Left forelimb (tissue), 1 donor: Measurements from ENCODE around the gene PHIP.

Experiments
- DNase-seq: peaks from one replicate; pipeline ENCODE4 v3.0.0-alpha.2; 2018; ENCODE audit warnings: low spot score

PHIP gene

GRCh38 chr6:79070206-79070825 lies 7.7 kb downstream of the PHIP start:
- no peak for DNase-seq

- DNase-seq: no peak
These were observed 11.2 kb downstream of the PHIP start for GRCh38 chr6:79066828-79067227.

GRCh38 chr6:79066330-79066729 lies 11.7 kb downstream of the PHIP start:
- DNase-seq: no peak

- DNase-seq: no peak
These were observed 12.8 kb downstream of the PHIP start for GRCh38 chr6:79065232-79065631.

- no peak for DNase-seq
These were observed 13.4 kb downstream of the PHIP start for GRCh38 chr6:79064635-79065034.

GRCh38 chr6:79062708-79063107 lies 15.3 kb downstream of the PHIP start:
- DNase-seq: no peak

- DNase-seq: no peak
These were observed 20.3 kb downstream of the PHIP start for GRCh38 chr6:79057746-79058145.

- no peak for DNase-seq
These were observed 21.8 kb downstream of the PHIP start for GRCh38 chr6:79056226-79056625.

GRCh38 chr6:79048611-79049010 lies 29.4 kb downstream of the PHIP start:
- DNase-seq: no peak

- DNase-seq: no peak
These were observed 31.0 kb downstream of the PHIP start for GRCh38 chr6:79047072-79047471.

- DNase-seq: no peak
These were observed 32.1 kb downstream of the PHIP start for GRCh38 chr6:79045966-79046365.

GRCh38 chr6:79042799-79043126 lies 35.3 kb downstream of the PHIP start:
- no peak for DNase-seq

- DNase-seq: no peak
These were observed 35.8 kb downstream of the PHIP start for GRCh38 chr6:79042088-79042798.

- DNase-seq: no peak
These were observed 38.0 kb downstream of the PHIP start for GRCh38 chr6:79040083-79040482.

- DNase-seq: no peak
These were observed 40.0 kb downstream of the PHIP start for GRCh38 chr6:79038061-79038460.

GRCh38 chr6:79034865-79035264 lies 43.2 kb downstream of the PHIP start:
- DNase-seq: no peak

GRCh38 chr6:79033279-79033678 lies 44.8 kb downstream of the PHIP start:
- DNase-seq: no peak

GRCh38 chr6:79031821-79032590 lies 46.0 kb downstream of the PHIP start:
- no peak for DNase-seq

GRCh38 chr6:79030511-79030910 lies 47.5 kb downstream of the PHIP start:
- DNase-seq: no peak

- DNase-seq: no peak
These were observed 48.0 kb downstream of the PHIP start for GRCh38 chr6:79030023-79030422.

- DNase-seq: no peak
These were observed 49.3 kb downstream of the PHIP start for GRCh38 chr6:79028641-79029314.

GRCh38 chr6:79011940-79012339 lies 66.1 kb downstream of the PHIP start:
- DNase-seq: no peak

GRCh38 chr6:79010422-79010821 lies 67.6 kb downstream of the PHIP start:
- DNase-seq: no peak
